ENCODE results near the gene CALR3.
"Not testable (repeated sequence)": the region's sequence is repeated elsewhere in the genome, so short reads cannot be mapped to it uniquely, and the experiment has no call there.

The CALR3 gene

DNA sequence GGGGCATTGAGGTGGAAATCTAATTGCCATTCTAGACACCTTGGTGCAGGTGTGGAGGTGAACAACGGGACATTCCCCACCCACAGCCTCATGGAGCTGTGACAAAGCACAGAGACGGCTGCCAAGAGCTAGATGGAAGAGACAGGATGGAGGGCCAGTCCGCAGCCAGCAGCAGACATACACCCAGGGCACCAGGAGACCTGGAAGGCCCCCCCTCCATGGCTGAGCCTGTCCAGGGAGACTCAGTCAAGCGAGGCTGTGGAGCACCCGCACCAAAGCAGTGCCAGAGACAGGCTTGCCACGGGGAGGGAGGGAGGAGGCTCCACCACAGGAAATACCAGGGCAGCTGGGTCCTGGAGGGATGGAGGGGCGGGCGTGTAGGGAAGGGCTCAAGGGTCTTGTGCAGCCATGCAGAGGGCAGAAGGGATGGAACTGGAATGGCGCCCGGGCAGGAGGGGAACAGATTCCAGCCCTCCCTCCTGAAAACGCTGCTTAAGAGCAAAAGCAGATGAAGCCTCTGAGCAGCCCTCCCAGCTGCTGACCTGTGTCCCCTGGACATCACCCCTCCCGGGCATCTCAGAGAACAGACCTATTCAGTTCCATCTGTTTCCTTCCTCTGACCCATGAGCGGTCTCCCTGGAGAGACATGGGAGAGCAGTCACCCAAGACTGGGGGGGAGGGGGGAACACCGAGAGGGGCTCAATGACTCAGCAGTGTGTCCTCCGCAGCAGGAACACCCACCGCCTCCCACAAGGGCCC, 38.6 kb downstream of the CALR3 start:
- Histone ChIP-seq H3K36me3 (ENCODE audit: control insufficient read depth, insufficient read depth, low read length) (no peaks in the 10 kb centered on the region), H3K27ac (ENCODE audit: insufficient read depth, low read depth, low read length, poor library complexity, severe bottlenecking) (peak overlapping the region; percentile 31), H3K4me3 (ENCODE audit: insufficient read depth, low read depth, low read length) (no peak overlapping the region), H3K9me3 (ENCODE audit: control insufficient read depth, low read length) (no peaks in the 10 kb centered on the region), H3K27me3 (ENCODE audit: control insufficient read depth, insufficient read depth, low read length, poor library complexity, severe bottlenecking) (no peaks in the 10 kb centered on the region), H3K4me1 (ENCODE audit: control insufficient read depth, insufficient read depth, low read length) (peaks cover 20% of the 10 kb centered on the region)
- 68 to 69% methylated on average over 16 of the region's 16 CpGs for WGBS, 2 experiments

DNA sequence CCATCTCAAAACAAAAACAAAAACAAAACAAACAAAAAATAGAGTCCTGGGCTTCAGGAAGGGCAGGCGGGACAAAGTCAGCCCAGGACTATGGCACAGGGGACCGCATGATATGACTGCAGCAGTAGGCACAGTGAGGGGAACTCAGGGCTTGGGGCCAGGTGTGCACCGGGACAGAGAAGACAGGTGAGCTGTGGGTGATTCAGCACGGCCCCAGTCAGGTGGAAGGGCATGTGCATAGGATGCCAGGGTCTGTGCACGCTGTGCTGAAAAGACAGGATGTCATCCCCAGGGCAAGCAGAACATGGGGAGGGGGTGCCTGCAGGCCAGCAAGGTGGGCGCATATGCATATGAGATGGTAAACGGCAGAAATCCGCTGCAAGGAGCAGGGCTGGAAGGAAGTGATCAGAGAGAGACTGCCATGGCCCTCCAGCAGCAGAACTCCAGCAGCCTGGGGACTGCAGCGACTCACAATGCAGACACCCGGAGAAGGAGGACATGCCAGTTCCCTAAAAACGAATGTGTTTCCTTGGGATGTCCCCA, 39.2 kb downstream of the CALR3 start:
- no peaks in the 10 kb centered on the region for H3K36me3 ChIP-seq (ENCODE audit: control insufficient read depth, insufficient read depth, low read length)
- H3K27ac ChIP-seq (ENCODE audit: insufficient read depth, low read depth, low read length, poor library complexity, severe bottlenecking), result no peak overlapping the region
- no peaks in the 10 kb centered on the region for H3K9me3 ChIP-seq (ENCODE audit: control insufficient read depth, low read length)
- H3K4me1 ChIP-seq (ENCODE audit: control insufficient read depth, insufficient read depth, low read length), result peaks cover 20% of the 10 kb centered on the region
- H3K4me3 ChIP-seq (ENCODE audit: insufficient read depth, low read depth, low read length), result no peak overlapping the region
- 79 to 81% methylated on average over 11 of the region's 11 CpGs for WGBS, 2 experiments
- no peaks in the 10 kb centered on the region for H3K27me3 ChIP-seq (ENCODE audit: control insufficient read depth, insufficient read depth, low read length, poor library complexity, severe bottlenecking)

DNA sequence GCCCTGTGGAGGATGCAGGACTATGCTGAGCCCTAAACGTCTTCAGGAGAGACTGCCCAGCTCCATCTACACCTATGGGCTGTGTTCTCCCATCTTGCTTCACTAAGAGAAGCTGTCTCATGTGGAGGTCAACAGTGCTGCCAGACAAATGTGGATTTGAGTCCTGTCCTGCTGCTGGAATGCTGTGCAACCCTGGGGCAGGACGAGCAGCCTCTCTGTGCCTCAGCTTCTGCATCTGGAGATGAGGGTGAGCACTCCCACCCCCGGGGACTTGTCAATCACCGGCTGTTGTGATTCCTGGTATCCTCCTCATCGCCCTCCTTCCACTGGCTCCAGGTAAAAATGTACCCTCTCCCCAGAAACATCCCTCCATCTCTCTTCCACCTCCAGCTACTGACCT, 40.5 kb downstream of the CALR3 start:
- Histone ChIP-seq H3K4me3 (ENCODE audit: insufficient read depth, low read depth, low read length) (no peak overlapping the region), H3K4me1 (ENCODE audit: control insufficient read depth, insufficient read depth, low read length) (peaks cover 20% of the 10 kb centered on the region), H3K27me3 (ENCODE audit: control insufficient read depth, insufficient read depth, low read length, poor library complexity, severe bottlenecking) (no peaks in the 10 kb centered on the region), H3K36me3 (ENCODE audit: control insufficient read depth, insufficient read depth, low read length) (no peaks in the 10 kb centered on the region), H3K9me3 (ENCODE audit: control insufficient read depth, low read length) (no peaks in the 10 kb centered on the region), H3K27ac (ENCODE audit: insufficient read depth, low read depth, low read length, poor library complexity, severe bottlenecking) (no peak overlapping the region)
- 94 to 95% methylated on average over 5 of the region's 5 CpGs for WGBS, 2 experiments

DNA sequence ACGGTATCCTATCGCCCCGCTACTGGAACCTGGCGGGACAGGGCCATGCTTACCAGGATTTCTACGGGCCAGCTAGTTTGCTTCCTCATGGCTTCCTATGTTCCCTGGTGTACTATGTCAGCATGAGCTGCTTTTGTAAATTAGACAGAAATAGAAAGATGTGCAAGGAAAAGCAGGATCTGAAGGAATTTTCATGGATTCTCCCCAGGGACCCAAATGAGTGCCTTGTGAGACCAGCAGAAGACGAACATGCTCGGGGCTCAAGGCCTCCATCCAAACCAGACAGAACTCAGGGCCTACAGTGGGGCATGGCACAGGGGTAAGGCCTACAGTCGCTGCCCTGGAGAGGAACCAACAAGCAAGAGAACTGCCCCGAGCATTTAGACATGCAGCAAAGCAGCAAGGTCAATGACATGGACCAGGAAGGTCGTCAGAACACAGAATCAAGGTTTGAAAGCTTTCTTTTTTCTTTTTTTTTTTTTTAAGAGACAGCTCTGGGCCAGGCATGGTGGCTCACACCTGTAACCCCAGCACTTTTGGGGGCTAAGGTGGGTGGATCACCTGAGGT, 41.5 kb downstream of the CALR3 start:
- 89 to 92% methylated on average over 10 of the region's 10 CpGs for WGBS, 2 experiments
- Histone ChIP-seq H3K9me3 (ENCODE audit: control insufficient read depth, low read length) (no peaks in the 10 kb centered on the region), H3K4me1 (ENCODE audit: control insufficient read depth, insufficient read depth, low read length) (peaks cover 20% of the 10 kb centered on the region), H3K27ac (ENCODE audit: insufficient read depth, low read depth, low read length, poor library complexity, severe bottlenecking) (peak overlapping the region; percentile 75), H3K27me3 (ENCODE audit: control insufficient read depth, insufficient read depth, low read length, poor library complexity, severe bottlenecking) (no peaks in the 10 kb centered on the region), H3K36me3 (ENCODE audit: control insufficient read depth, insufficient read depth, low read length) (no peaks in the 10 kb centered on the region), H3K4me3 (ENCODE audit: insufficient read depth, low read depth, low read length) (no peak overlapping the region)

GRCh38 chr19:16452325-16452724, 43.6 kb downstream of the CALR3 start:
- Histone ChIP-seq H3K27ac (ENCODE audit: insufficient read depth, low read depth, low read length, poor library complexity, severe bottlenecking) (no peak overlapping the region), H3K9me3 (ENCODE audit: control insufficient read depth, low read length) (no peaks in the 10 kb centered on the region), H3K27me3 (ENCODE audit: control insufficient read depth, insufficient read depth, low read length, poor library complexity, severe bottlenecking) (no peaks in the 10 kb centered on the region), H3K4me1 (ENCODE audit: control insufficient read depth, insufficient read depth, low read length) (peaks cover 6% of the 10 kb centered on the region), H3K4me3 (ENCODE audit: insufficient read depth, low read depth, low read length) (no peak overlapping the region), H3K36me3 (ENCODE audit: control insufficient read depth, insufficient read depth, low read length) (no peaks in the 10 kb centered on the region)
- WGBS, 2 experiments, result 90 to 94% methylated on average over 6 to 7 of the region's 8 CpGs

- Histone ChIP-seq H3K9me3 (ENCODE audit: control insufficient read depth, low read length) (no peaks in the 10 kb centered on the region), H3K4me3 (ENCODE audit: insufficient read depth, low read depth, low read length) (no peak overlapping the region), H3K27ac (ENCODE audit: insufficient read depth, low read depth, low read length, poor library complexity, severe bottlenecking) (no peak overlapping the region), H3K27me3 (ENCODE audit: control insufficient read depth, insufficient read depth, low read length, poor library complexity, severe bottlenecking) (no peaks in the 10 kb centered on the region), H3K36me3 (ENCODE audit: control insufficient read depth, insufficient read depth, low read length) (no peaks in the 10 kb centered on the region), H3K4me1 (ENCODE audit: control insufficient read depth, insufficient read depth, low read length) (peaks cover 5% of the 10 kb centered on the region)
- WGBS, 2 experiments, result 96 to 98% methylated on average over 6 of the region's 6 CpGs
Observed at GRCh38 chr19:16449330-16449961, 46.5 kb downstream of the CALR3 start.

DNA sequence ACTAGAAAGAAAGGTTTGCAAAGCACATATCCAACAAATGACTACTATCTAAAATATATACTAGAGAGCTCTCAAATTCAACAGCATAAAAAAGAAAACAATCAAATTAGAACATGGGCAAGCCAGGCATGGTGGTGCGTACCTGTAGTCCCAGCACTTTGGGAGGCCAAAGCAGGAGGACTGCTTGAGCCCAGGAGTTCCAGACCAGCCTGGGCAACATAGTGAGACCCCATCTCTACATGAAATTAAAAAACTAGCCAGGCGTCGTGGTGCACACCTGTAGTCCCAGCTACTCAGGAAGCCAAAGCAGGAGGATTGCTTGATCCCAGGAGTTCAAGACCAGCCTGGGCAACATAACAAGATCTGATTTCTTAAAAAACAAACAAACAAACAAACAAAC, 47.1 kb downstream of the CALR3 start:
- WGBS, 2 experiments, result 85 to 93% methylated on average over 3 of the region's 3 CpGs
- H3K36me3 ChIP-seq (ENCODE audit: control insufficient read depth, insufficient read depth, low read length); H3K4me3 ChIP-seq (ENCODE audit: insufficient read depth, low read depth, low read length); H3K9me3 ChIP-seq (ENCODE audit: control insufficient read depth, low read length); H3K27ac ChIP-seq (ENCODE audit: insufficient read depth, low read depth, low read length, poor library complexity, severe bottlenecking); H3K4me1 ChIP-seq (ENCODE audit: control insufficient read depth, insufficient read depth, low read length); H3K27me3 ChIP-seq (ENCODE audit: control insufficient read depth, insufficient read depth, low read length, poor library complexity, severe bottlenecking): not testable (repeated sequence)

DNA sequence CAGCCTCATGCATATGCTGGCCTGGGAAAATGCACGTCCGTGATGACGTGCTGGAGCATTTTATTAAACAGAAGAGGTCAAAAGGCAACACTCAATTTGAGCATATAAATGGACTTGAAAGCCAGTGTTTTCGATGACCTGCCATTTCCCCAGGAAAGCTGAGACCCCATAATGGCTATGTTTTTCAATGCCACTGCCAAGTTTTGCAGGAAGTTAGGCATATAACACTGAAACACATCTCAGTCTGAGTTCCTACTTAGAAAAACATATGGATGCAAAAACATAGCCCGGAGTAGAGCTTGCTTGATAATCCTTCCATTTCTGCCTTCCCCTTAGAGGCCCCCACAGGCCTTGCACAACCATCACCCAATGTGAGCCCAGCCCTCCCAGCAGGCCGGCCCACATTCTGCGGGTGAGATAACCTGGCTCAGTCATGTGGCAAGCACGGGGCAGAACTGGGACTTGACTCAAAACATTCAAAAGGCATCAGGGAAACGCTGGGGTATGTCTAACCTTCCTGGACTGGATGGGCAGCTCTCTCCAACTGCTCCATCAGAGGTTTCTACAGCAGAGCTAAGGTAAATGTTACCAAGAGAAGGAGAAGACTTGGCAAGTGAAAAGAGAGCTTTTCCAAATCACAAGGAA, 49.1 kb downstream of the CALR3 start:
- Histone ChIP-seq H3K9me3 (ENCODE audit: control insufficient read depth, low read length) (no peaks in the 10 kb centered on the region), H3K27me3 (ENCODE audit: control insufficient read depth, insufficient read depth, low read length, poor library complexity, severe bottlenecking) (no peaks in the 10 kb centered on the region), H3K36me3 (ENCODE audit: control insufficient read depth, insufficient read depth, low read length) (no peaks in the 10 kb centered on the region), H3K4me3 (ENCODE audit: insufficient read depth, low read depth, low read length) (no peak overlapping the region), H3K4me1 (ENCODE audit: control insufficient read depth, insufficient read depth, low read length) (peaks cover 5% of the 10 kb centered on the region), H3K27ac (ENCODE audit: insufficient read depth, low read depth, low read length, poor library complexity, severe bottlenecking) (no peak overlapping the region)
- 86 to 89% methylated on average over 9 of the region's 9 CpGs for WGBS, 2 experiments

DNA sequence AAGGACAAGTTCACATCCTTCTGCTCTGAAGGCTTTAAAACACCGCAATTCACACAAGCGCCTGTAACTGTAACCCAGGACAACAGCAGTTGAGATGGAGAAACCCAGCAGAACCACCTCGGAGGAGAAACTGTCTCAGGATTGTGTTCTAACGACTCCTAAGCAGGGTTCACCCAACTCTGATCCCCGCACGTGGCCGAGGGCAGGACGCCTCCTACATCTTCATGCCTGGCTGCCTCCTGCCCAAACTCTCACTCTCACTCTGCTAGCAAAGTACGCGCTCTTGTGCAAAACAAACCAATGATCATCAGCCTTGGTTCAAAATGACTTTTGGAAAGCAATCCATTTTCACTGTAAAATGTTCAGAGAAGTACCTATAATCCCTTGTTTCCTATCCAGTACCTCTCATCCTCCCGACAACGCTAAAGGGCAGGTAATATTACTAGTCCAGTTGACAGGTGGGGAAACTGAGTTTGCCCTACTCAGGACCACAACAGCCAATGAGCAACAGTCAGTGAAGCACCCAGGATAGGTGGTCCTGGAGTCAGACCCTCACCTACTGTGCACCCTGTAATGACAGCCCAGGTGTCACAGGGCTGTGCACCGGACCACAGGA, 49.8 kb downstream of the CALR3 start:
- Histone ChIP-seq H3K27ac (ENCODE audit: insufficient read depth, low read depth, low read length, poor library complexity, severe bottlenecking) (no peak overlapping the region), H3K9me3 (ENCODE audit: control insufficient read depth, low read length) (no peaks in the 10 kb centered on the region), H3K27me3 (ENCODE audit: control insufficient read depth, insufficient read depth, low read length, poor library complexity, severe bottlenecking) (no peaks in the 10 kb centered on the region), H3K4me1 (ENCODE audit: control insufficient read depth, insufficient read depth, low read length) (peaks cover 6% of the 10 kb centered on the region), H3K4me3 (ENCODE audit: insufficient read depth, low read depth, low read length) (no peak overlapping the region), H3K36me3 (ENCODE audit: control insufficient read depth, insufficient read depth, low read length) (no peaks in the 10 kb centered on the region)
- 92 to 93% methylated on average over 13 of the region's 13 CpGs for WGBS, 2 experiments
